ENCODE results near the gene TRNP1.

DNA sequence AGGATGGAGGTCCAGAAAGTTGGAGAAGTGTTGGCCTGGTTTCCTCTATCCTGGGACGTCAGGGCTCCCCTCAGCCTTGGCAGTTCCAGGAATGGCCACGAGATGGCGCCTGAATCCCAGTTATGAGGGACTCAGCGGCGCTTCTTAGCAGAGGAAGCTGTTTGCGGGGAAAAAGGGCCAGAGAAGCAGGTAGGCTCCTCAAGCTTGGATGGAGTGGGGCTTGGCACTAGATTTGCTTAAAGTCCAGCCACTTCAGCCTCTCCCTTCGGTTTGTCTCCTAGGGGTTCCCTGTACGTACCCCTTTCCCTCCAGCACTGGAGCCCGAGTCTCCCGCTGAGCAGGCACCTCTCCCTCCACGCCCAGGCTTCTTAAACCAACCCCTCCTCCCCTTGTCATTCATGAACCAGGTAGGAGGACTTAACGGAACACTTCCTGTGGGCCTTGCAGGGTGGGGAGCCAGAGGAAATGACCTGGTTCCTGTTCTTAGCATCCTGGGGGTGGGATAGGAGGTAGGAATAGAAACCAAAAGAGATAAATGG, 51.2 kb downstream of the TRNP1 start:
- no peak for TF ChIP-seq EZH2phosphoT487 (IDR thresholded peaks at IDR 0.05; ENCODE audit: insufficient read depth, low read depth)
- no peak for TF ChIP-seq EZH2 (IDR thresholded peaks at IDR 0.05; ENCODE audit: insufficient read depth, poor library complexity, severe bottlenecking)

Measured in GM23248 (cell line).